AG04449 (cell line): ENCODE results near the gene FEM1B.

Experiments
- CTCF ChIA-PET: fragments of 350-600 bp; formaldehyde crosslinking; extraction: SDS; loops from one replicate; lab custom pipeline; 2021; ENCODE audit warnings: antibody characterized with exemption; lab: Yijun Ruan, JAX
- POLR2A ChIA-PET: fragments of 400-600, 350-600 bp; formaldehyde crosslinking; extraction: SDS; loops from one replicate; lab custom pipeline; 2020; ENCODE audit warnings: antibody characterized with exemption, inconsistent platforms; lab: Yijun Ruan, JAX
- DNase-seq: peaks from one replicate; pipeline ENCODE4 v3.0.0-alpha.2; 2010; ENCODE audit warnings: low read depth, low spot score
- H3K4me3 ChIP-seq: 2 replicates; pipeline ENCODE4 v1.5.1; 2011; ENCODE audit warnings: low read depth, mild to moderate bottlenecking, control low read depth, low read length
- TF ChIP-seq, protein P1 (sequence below): IDR thresholded peaks from one replicate; pipeline ENCODE4 v1.5.1; 2011; ENCODE audit warnings: mild to moderate bottlenecking, moderate library complexity, low read length, control low read depth, inconsistent platforms; ENCODE audit not compliant: insufficient read depth; ENCODE audit errors: missing control alignments

FEM1B gene

DNA sequence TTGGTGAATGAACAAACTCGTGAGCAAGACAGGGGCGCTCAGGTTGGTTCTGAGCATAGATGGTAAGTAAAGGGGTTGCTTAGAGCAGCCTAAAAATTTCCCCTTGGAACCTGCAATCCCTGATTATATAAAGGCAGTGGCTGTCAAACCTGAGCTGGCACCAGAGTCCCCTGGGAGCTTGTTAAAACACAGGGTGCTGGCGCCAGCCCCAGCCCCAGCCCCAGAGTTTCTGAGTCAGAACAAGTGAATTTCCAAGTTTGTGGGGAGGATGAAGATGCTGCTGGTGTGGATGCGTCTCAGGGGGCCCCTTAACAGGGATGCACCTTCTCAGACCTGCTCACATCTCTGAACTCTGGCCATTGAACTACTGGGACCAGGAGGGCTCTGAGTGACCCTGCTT, 48.2 kb downstream of the FEM1B start:
- no peak for DNase-seq
- TF ChIP-seq, protein P1, sequence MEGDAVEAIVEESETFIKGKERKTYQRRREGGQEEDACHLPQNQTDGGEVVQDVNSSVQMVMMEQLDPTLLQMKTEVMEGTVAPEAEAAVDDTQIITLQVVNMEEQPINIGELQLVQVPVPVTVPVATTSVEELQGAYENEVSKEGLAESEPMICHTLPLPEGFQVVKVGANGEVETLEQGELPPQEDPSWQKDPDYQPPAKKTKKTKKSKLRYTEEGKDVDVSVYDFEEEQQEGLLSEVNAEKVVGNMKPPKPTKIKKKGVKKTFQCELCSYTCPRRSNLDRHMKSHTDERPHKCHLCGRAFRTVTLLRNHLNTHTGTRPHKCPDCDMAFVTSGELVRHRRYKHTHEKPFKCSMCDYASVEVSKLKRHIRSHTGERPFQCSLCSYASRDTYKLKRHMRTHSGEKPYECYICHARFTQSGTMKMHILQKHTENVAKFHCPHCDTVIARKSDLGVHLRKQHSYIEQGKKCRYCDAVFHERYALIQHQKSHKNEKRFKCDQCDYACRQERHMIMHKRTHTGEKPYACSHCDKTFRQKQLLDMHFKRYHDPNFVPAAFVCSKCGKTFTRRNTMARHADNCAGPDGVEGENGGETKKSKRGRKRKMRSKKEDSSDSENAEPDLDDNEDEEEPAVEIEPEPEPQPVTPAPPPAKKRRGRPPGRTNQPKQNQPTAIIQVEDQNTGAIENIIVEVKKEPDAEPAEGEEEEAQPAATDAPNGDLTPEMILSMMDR = no peak

DNA sequence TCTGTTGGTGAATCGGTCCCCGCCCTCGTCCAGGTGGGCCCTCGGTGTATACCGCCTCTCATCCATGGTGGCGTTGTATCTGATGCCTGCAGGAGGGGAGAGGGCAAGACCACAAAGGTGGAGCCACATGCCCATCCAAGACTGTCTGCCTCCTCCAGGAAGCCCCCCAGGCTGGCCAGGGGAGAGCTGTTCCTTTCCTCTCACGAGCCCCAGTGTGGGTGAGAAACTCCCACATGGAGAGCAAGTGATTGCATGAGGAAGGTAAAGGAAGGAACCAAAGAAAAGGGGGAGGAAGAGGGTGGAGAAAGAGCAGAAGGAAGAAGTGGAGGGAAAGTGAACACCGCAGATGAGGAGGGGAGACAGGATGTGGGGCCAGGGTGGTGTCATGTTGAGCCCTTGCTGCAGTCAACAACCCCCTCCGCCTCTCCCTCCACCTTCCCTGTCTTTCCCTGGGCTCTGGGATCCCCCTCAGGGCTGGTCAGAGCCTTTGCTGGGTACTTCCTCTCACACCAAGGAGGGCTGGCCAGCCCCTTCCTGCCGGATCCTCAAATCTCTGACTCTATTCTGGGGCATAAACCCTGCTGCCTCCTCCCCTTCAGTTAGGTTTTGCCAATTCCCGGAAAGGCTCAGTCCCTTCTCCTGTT, 49.3 kb downstream of the FEM1B start:
- TF ChIP-seq, protein P1 = no peak
- CTCF ChIA-PET = interaction anchor here (1.1 to 1.7 kb wide), 2 partner anchors 12 to 229 kb away, joined by 3 to 4 read pairs; no protein-coding TSS in a partner anchor
- no peak for DNase-seq

More for the DNA sequence above, 48.2 kb downstream of the FEM1B start:
- H3K4me3 ChIP-seq = no peak overlapping the region
- POLR2A ChIA-PET = no interaction called here
- CTCF ChIA-PET = interaction anchor here (1.1 to 1.7 kb wide), 3 partner anchors 11 to 230 kb away, joined by 3 to 5 read pairs (median 4); no protein-coding TSS in a partner anchor

DNA sequence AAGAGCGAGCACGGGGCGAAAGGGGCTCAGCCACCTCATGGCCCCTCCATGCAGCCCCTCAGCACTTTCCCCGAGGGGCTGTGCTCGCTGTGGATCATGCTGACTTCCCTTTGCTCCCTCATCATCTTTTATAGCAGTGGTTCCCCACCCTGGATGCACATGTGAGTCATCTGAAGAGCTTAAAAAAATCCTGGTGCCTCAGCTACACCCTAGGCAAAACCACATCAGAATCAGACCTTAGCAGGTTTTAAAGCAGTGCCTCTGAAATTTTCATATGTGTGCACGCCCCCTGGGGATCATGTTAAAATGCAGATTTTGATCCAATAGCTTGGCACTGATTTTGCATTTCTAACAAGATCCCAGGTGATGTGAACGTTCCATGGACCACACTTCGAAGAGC, 50.9 kb downstream of the FEM1B start:
- no peak overlapping the region for H3K4me3 ChIP-seq
- TF ChIP-seq, protein P1 = no peak
- CTCF ChIA-PET = no interaction called here
- no peak for DNase-seq
- POLR2A ChIA-PET = interaction anchor here (0.6 kb wide), 1 partner anchor 22 kb away, joined by 3 read pairs; no protein-coding TSS in a partner anchor

More for the DNA sequence above, 49.3 kb downstream of the FEM1B start:
- H3K4me3 ChIP-seq = no peak overlapping the region
- POLR2A ChIA-PET = no interaction called here

DNA sequence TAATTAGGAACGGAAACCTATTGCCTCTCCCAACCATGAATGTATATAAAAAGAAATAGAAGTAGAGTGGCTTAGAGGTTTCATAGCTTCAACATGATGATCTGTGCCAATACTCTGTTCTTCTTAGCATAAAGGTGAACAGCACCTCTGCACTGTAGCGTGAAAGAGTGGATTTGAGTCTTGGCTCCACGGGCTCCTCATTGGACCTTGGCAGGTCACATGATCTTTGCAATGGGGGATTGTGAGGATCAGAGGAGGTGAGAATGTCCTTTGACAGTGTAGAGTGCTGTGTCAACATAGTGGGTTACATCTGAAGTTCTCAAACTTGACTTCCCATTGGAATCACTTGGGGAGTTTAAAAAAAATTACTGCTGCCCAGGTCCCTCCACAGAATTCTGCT, 51.4 kb downstream of the FEM1B start:
- no peak for DNase-seq
- ChIA-PET POLR2A (no interaction called here), CTCF (interaction anchor here (1.0 kb wide), 1 partner anchor 225 kb away, joined by 3 read pairs; no protein-coding TSS in a partner anchor)
- TF ChIP-seq, protein P1 = no peak
- no peak overlapping the region for H3K4me3 ChIP-seq

DNA sequence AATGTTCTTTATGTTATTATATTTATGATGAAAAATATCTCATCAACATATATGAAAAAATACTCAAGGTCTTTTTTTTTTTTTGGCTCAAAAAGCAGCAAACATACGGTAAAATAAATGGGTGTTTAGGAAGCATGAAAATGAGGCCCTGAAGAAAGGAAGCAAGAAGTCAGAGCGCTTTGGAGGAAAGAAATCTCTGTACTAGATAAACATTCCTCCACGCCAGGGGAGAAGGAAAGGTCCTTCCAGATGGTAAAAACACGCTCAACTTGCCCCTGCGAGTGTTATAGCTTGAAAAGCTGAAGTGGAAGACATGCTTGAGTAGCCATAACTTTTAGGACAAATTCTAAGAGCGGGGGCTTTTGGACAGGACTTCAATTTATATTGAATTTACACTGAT, 52.9 kb downstream of the FEM1B start:
- ChIA-PET CTCF (no interaction called here), POLR2A (no interaction called here)
- TF ChIP-seq, protein P1 = no peak
- DNase-seq = no peak
- no peak overlapping the region for H3K4me3 ChIP-seq

DNA sequence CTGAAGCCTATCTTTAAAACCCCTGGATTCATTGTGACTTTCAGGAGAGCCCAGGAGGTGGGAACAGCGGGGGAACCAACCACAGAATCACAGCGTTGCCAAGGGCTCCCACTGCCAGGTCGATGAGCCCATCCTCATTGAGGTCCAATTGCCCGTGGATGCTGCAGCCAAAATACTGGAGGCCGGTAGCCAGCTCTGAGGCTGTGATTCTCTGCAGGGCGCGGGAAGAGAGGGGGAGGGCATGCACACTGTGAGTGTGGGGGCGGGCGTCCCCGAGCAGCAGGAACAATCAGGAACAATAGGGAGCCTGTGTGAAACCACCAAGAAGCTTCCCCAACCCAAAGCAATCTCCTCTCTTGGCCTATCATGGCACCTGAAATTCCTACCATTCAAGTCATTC, 53.4 kb downstream of the FEM1B start:
- DNase-seq = no peak
- POLR2A ChIA-PET = no interaction called here
- TF ChIP-seq, protein P1 = no peak
- CTCF ChIA-PET = no interaction called here
- H3K4me3 ChIP-seq = no peak overlapping the region
